Activated CD8-positive, alpha-beta memory T cell treated with anti-CD3 and anti-CD28 coated beads for 24 hours (primary cell): ENCODE data around the gene REPIN1.

ENCODE experiments used
- DNase-seq: peaks from one replicate; pipeline ENCODE4 v3.0.0-alpha.2; 2020

REPIN1 gene

DNA sequence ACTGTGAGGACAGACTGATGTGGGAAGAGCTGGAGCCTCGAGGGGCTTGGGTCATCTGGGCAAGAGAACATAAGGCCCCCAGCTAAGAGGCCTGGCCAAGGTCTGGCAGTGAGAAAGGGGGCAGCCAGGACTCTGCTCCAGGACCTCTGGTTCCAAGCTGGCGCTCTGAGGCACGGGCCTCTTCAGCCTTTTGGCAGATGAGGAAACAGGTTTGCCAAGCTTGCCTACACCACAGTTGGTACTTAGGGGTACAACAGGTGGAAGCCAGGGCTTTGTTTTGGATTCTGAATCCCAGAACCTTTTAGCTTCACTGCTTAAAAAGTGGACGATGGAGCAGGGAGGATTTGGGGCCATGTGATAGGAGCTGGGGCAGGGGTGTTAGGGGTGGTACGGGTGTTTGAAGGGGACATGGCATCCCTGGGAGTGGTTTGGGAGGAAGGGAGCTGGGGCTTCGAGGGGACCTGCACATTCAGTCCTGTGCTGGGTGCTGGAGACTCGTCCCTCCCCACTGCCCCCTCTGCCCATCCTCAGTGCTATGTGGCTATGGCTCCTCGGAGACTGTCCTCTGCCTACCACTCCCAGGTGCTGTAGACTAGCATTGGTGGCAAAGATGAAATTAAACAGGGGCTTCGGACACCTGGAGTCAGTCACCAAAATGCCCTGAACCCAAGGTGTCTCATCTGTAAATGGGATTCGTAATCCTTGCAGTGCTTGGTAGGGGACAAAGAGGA, 40.8 kb downstream of the REPIN1 start:
- DNase-seq: no peak

DNA sequence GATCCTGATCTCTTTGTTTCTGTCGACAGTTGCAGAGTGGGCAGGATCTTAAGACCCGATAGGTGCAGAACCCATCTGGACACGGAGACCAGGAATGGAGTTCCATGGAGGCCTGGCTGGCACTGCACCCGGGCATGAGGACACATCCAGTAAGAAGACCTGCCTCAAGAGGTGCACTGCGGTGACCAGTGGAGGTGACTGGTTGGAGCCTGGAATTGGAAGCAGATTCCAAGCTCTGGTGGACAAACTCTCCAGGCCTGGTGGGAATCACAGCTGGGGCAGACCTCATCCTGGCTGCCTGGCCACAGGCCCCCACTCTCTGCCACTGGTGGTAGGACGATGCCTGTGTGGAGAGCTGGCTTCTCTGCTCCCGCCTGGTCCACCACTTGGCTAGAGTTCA, 41.5 kb downstream of the REPIN1 start:
- no peak for DNase-seq

DNA sequence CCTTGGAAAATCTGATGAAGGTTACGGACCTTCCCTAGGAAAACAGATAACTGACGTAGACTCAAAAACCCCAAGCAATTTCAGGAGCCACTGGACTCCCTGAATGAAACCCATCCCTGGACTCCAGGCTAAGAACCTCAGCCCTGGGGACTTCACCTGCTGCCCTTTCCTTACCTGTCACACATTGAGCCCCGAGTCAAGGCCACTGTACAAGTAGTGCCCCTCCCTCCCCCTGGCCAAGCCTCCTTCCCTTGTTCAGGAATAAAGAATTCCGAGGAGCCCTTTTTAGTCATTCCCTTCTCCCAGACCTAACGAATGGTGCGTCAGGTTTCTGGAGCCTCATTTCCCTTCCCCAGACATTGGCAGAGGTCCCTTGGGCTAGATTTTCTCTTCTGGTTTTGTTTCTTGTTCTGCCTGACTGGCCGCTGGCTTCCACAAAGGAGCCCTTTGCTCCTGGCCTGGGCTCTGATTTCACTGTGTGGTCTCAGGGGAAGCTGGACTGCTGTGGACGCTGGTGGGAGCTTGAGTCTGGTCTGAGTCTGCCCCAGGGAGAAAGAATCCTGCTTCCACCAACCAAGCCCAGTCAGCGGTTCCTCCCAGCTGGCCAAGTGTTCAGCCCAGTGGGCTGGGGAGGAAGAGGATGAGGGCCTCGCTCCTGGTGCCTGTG, 42.2 kb downstream of the REPIN1 start:
- DNase-seq: no peak

DNA sequence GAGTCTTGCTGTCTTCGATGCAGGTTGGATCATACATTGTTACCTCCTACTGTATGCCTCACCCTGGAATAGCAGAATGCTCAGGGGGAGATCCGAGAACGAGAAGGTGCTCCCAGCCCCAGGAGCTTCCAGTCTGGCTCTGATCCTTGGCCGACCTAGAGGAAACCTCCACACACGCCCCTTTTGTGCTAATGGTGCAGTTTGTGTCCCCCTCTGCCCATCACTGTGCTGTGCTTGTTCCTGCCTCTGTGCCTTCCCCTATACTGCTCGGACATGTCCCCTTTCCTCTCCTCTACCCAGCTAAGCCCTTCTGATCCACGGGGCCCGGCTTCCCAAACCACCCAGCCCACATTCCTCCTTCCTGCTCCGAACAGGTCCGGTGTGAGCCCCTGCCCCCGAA, 43.0 kb downstream of the REPIN1 start:
- no peak for DNase-seq

DNA sequence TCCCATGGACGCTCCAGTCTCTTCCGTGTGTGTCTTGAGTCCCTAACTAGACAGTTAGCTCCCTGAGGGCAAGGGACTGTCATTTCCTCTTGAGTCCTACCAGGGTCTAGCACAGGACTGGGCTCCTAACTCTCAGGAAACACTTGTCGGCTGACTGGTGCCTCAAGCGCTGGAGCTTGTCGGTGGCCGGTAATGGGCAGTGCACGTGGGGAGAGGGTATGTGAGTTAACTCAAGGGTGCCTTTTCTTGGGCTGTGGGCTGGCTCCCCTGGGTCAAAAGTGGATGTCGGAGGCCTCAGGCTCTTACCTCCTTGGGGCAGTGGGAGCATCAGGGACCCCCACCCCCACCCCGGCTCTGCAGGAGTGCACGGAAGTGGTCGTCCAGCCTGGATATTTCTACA, 43.4 kb downstream of the REPIN1 start:
- DNase-seq: no peak

DNA sequence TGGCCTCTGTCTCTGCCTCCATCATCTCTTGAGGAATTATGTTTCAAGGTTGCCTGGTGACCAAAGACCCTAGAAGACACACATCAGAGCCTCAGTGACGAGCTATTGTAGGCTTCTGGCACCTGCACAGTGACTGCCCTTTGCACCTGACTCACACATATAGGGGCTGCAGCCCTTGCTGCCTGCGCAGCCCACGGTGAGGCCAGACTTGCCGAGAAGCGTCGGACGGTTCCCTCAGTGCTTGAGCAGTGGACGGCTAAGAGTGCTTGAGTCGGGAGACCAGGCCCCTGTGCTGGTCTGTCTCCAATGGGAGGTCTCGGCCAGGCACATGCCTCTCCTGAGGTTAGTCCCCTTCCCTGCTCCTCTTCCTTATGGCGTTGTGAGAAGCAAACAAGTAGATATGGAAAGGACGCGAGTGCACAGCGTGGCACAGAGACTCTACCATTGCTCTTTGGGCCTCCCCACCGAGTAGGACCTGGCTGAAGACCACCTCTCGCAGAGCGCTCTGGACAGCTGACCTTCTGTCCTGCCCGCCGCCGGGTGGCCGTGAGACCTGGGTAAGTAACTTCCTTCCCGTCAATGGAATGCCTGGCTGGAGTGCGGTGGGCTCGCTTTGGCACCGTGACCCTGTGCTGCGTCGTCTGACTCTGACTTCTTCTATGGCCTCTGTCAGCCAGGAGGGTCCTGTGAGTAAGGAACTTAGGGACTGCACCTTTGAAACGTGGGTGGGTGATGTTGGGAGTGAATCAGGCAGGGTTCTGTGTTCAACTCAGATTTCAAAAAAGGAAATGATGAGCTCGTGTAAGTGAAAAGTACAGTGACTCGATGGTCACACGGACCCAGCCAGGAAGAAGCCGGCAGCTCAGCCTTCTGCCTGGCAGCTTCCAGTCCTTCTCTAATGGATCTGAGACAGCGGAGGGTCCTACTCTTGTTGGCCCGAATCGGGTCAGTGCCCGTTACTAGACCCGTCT, 44.2 kb downstream of the REPIN1 start:
- no peak for DNase-seq

DNA sequence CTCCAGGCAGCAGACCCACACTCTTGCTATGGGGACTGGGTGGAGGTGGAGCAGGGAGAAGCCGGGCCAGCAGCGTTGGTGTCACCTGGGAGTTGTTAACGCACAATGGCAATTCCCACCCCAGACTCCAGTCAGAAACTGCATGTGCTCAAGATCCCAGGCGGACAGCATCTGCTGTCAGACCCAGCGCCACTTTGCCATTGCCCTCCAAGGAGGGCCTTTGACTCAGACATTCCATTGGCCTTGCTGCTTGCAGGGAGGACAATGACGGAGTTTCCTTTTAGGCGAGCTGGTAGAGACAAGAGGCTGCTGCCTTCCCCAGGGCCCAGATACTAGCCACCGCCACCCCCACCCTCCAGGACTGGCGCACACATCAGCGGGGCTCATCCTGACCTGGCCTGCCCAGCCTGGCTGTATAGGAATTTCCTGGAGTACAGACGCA, 45.0 kb downstream of the REPIN1 start:
- no peak for DNase-seq

DNA sequence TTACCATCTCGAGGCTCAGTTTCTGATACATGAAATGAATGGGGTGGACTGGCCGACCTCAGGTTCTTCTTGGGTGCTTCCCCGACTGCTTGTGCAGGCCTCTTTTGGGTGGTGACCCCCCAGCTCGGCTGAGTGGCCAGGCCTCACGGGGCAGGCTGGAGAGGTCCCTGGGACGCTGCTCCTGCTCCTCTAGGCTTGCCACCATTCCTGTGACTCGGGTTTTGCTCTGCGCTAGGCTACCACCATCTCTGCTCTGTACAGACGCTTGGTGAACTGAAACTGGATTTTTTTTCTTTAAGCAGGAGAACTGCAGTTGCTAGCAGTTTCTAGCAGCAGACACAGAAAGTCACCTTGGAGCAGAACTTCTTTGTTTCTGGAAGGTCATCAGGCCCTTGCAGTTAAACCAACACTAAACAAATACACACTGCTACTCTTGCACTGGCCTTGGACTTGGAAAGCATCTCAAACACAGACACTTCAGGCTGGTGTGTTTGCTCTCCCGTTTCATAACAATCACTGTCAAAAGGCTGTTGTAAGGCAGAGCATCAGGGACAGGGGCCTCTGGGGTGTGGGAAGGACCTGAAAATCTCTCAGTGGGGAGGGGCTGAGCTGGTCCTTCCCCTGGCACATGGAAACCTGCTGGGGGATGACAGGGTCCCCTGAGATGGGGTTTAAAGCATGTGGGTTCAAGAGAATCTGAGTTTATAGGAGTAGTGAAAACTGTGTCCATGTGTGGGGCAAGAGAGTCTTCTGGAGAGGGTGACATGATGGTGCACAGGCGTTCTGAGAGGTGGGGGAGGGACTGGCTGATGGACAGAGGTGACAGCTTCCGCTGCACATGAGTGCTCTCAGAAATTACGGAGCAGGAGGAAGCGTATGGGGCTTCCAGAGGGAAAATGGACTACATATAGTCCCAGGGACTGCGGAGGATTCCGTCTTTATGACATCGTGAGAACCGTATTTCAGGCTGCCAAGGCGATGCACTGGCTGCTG, 46.8 kb downstream of the REPIN1 start:
- peak; percentile 42 for DNase-seq

DNA sequence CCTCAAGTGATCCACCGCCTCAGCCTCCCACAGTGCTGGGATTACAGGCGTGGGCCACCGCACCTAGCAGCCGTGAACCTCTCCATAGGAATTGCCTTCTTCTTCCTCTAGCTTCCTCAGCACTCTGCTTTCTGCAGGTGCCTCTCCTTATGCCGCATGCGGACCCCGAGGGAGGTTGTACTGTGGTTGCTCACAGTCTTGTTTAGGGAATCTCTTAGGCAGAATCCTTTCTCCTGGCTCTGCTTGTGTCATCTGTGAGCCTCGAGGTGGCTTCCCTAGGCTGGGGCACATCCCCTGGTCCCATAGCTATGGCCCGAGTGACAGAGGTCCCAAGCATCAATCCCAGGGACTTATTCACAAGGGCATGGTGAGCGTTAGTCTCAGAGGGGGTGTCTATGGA, 48.6 kb downstream of the REPIN1 start:
- DNase-seq: peak; percentile 43

DNA sequence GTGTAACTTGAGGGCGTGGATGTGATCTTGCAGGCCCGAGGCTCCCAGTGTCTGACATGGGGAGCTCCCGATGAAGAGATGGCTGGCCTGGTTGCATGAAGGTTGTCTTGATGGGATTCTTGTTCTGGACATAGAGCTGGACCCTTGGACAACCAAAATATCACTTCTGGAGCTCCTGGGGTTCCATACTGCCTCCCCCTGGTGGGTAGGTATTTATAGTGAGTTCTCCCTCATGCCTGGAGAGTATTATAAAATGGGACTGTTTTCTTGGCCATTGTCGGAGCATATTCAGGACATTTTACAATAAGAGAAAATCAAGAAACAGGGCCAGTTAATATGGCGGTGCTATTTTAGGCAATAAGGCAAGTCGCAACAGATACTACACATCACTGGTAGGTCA, 49.2 kb downstream of the REPIN1 start:
- DNase-seq: peak; percentile 38

DNA sequence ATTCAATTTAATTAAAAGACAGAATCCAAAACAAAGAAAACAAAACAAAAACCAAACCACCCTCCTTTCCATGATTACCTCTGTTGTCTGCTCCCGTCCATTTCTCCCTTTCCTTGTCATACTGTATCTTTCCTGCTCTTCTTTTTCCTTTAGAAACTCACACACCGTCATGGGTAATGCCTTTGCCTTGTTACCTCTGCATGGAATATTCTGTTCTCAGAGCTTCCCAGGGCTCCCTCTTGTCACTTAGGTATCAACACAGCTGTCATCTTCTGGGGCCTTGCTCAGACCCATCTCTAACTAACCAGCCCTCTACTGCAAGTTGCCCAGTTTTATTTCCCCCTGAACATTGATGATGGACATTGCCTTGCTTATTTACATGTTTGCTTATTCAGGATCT, 51.6 kb downstream of the REPIN1 start:
- peak; percentile 49 for DNase-seq

DNA sequence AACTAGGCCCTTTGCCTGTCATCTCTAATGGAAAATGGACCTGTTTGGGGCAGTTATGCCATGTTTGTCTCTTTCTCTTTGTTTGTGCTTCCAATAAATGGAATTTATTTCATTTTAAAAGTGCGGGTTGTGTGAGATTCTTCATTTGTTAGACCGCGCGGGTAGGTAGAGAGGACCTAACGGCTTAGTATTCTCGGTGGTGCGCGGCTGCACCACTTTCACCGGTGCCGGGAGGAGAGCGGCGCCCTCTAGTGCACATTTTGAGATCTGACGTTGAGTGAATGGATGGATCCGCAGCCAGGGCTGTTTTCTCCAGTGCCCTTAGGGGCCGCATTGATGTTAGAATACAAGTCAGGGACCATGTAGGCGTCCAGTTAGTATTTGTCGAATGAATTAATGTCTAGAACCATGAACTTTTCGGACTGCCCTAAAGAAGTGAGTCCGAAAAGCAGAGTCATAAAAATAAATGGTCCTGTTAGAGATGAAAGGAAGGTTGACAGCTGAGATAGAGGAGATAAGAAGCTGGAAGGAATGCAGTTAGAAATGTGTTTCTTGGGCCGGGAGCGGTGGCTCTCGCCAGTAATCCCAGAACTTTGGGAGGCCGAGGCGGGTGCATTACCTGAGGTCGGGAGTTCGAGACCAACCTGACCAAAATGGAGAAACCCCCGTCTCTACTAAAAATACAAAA, 52.5 kb downstream of the REPIN1 start:
- DNase-seq: peak; percentile 92

DNA sequence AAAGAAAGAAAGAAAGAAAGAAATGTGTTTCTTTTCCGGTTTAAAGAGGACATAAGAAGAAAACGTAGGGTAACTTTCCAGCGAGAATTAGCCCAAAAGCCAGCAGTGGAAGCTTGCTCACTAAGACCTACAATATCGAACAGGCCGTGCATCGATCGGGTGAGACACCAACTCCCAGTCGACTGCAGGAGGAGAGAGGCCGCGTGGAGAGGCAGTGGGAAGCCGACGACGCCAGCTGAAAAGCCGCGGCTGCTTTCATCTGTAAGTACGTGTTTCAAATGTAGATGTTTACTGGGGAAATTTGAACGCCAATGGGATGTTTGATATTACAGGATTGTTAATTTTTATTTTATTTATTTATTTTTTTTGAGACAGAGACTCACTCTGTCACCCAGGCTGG, 53.2 kb downstream of the REPIN1 start:
- DNase-seq: peak; percentile 48
